HG02884 (cell line): ENCODE results near the gene TRMT11.
"Not testable (repeated sequence)": the region's sequence is repeated elsewhere in the genome, so short reads cannot be mapped to it uniquely, and the experiment has no call there.

Experiments
- ATAC-seq: cut with Tn5 transposase; IDR thresholded peaks from one replicate; pipeline ENCODE4 v1.9.1; 2021; ENCODE audit warnings: mild to moderate bottlenecking, moderate library complexity; ENCODE audit not compliant: unreplicated experiment

TRMT11 gene

GRCh38 chr6:125956506-125957390, 29.6 kb upstream of the TRMT11 start, which contains the start of gene HINT3:
Gene HINT3 (plus strand): TSS chr6:125956770. CDS start chr6:125956978, 208 bp downstream.
- ATAC-seq, result peak; percentile 92

GRCh38 chr6:125957391-125957693, 29.0 kb upstream of the TRMT11 start:
- no peak for ATAC-seq

GRCh38 chr6:125957845-125958244, 28.5 kb upstream of the TRMT11 start:
- ATAC-seq, result no peak

GRCh38 chr6:125959041-125959440, 27.3 kb upstream of the TRMT11 start:
- ATAC-seq, result no peak

GRCh38 chr6:125961117-125961516, 25.2 kb upstream of the TRMT11 start:
- ATAC-seq, result no peak

GRCh38 chr6:125962900-125963497, 23.3 kb upstream of the TRMT11 start:
- no peak for ATAC-seq

GRCh38 chr6:125963817-125964216, 22.5 kb upstream of the TRMT11 start:
- ATAC-seq, result no peak

GRCh38 chr6:125966569-125966968, 19.8 kb upstream of the TRMT11 start:
- ATAC-seq, result no peak

- ATAC-seq, result no peak
Observed at GRCh38 chr6:125968493-125968892, 17.8 kb upstream of the TRMT11 start.

- no peak for ATAC-seq
Observed at GRCh38 chr6:125970760-125971159, 15.6 kb upstream of the TRMT11 start.

GRCh38 chr6:125972478-125972877, 13.9 kb upstream of the TRMT11 start:
- not testable (repeated sequence) for ATAC-seq

GRCh38 chr6:125974214-125974866, 12.0 kb upstream of the TRMT11 start:
- ATAC-seq, result peak; percentile 67

- no peak for ATAC-seq
Observed at GRCh38 chr6:125979101-125979500, 7.2 kb upstream of the TRMT11 start.

GRCh38 chr6:125981571-125982185, 4.7 kb upstream of the TRMT11 start:
- no peak for ATAC-seq

- no peak for ATAC-seq
Observed at GRCh38 chr6:125983246-125983945, 2.9 kb upstream of the TRMT11 start.

GRCh38 chr6:125984311-125984710, 2.0 kb upstream of the TRMT11 start:
- no peak for ATAC-seq

GRCh38 chr6:125985522-125985921, 818 bp upstream of the TRMT11 start:
- ATAC-seq, result no peak

- no peak for ATAC-seq
Observed at GRCh38 chr6:125985979-125986300, 400 bp upstream of the TRMT11 start.

GRCh38 chr6:125987026-125987617, 782 bp downstream of the TRMT11 start:
- peak; percentile 25 for ATAC-seq

- ATAC-seq, result no peak
Observed at GRCh38 chr6:125988280-125988679, 1.9 kb downstream of the TRMT11 start.

GRCh38 chr6:125989631-125990030, 3.3 kb downstream of the TRMT11 start:
- ATAC-seq, result no peak
